Stimulated activated CD8-positive, alpha-beta memory T cell treated with anti-CD3 and anti-CD28 coated beads, Interleukin-7, amount 100 ng/mL, for 1 hour (primary cell): Measurements from ENCODE around the gene MTAP.
A peak's percentile ranks its signal among the peaks of the same experiment; 100 is the strongest.

ENCODE experiments used
- DNase-seq, 2 donors: peaks; one replicate each; pipeline ENCODE4 v3.0.0-alpha.2; 2020; ENCODE audit warnings: low read depth in 2 of 2

MTAP gene

DNA sequence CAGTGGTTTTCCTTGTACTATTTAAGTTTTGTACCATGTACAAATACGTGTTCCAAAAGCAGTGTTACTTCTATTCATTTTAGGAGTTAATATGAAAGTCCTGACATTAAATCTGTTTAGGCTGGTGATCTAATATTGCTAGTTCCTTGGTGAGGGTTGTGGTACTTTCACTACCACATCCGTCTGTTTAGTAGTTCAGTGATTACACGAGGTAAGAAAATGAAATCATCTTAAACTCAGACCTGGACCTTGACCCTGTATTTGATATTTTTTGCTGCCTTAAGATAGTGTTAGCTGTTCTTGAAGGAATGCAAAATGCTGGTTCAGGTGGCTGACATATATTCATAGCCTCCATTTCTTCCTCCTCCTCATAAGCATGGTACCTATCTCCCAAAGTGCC, 50.3 kb downstream of the MTAP start:
- DNase-seq = no peak

DNA sequence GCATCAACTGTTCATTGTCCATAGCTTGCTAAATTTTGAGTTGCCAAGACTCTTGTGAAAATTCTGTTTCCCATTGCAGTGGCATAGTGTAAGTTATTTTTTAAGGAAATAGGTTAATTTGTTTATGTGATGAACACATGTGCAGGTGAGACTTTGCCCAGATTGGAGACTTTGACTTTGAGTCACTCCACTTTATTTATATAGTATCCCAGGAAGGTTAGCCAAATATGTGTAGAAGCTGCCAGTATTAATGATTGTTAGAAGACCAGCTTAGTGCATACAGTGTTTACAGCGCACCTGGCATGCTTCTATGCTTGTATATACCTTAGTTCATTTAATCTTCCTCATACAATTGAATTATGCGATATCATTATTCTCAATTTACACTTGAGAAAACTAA, 51.0 kb downstream of the MTAP start:
- no peak for DNase-seq

DNA sequence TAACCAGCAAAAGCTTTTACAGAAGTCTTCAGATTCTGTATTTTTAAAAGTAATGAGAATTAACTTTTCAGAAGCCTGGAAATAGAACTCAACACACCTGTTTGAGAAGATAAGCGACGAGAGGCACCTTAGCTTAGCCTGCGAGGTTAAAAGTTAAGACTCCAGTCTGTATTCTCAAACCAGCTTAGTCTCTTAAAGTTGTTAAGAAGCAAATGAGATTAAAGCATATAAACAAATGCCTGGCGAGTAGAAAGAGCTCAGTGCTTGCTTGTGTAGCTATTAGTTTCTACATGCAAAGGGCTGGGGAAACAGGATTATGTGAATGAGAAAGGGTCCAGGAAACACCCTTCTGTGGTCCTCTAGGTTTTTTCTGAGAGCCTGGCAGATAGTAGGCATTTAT, 51.7 kb downstream of the MTAP start:
- DNase-seq = no peak

DNA sequence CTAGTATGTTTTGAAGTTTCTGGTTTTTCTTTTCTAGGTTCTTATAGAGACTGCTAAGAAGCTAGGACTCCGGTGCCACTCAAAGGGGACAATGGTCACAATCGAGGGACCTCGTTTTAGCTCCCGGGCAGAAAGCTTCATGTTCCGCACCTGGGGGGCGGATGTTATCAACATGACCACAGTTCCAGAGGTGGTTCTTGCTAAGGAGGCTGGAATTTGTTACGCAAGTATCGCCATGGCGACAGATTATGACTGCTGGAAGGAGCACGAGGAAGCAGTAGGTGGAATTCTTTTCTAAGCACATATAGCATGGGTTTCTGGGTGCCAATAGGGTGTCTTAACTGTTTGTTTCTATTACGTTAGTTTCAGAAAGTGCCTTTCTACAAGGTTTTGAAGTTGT, 52.2 kb downstream of the MTAP start:
- no peak for DNase-seq

DNA sequence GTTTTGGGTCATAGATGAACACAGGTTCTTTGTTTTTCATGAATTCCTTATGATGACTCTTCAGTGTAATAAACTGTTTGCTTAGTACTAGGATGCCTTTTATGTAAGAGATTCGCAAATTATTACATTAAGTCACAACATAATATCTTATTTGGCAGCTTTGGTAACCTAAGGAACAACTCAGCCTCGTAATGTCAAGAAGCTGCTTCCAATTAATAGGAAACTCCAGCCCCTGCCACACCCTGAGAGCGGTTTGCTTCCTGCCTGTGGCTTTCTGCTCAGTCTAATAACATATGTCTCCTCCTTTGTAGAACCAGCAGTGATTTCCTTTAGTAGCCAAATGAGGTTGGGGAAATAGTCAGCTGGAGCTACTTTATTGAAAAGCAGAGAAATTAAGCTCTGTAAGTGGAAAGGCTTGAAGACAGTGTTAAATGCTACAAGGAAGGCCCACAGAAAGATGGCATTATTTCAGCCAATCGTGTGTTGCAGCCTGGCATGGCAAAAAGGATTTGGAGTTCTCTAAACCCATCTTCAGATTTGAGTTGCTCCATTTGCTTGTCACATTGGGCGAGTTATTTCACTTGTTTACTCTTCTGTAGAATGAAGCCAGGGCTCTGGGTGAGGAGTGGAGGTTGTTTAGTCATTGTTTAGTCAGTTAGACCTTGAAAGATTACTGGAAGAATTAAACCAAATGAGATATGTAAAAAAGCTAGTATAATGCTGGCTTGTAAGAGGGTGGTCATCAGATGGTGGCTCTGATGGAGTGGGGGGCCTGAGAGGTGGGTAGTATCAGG, 54.1 kb downstream of the MTAP start:
- no peak for DNase-seq

DNA sequence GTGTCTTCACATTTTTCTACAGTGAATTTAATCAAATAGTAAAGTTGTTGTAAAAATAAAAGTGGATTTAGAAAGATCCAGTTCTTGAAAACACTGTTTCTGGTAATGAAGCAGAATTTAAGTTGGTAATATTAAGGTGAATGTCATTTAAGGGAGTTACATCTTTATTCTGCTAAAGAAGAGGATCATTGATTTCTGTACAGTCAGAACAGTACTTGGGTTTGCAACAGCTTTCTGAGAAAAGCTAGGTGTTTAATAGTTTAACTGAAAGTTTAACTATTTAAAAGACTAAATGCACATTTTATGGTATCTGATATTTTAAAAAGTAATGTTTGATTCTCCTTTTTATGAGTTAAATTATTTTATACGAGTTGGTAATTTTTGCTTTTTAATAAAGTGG, 60.4 kb downstream of the MTAP start:
- DNase-seq = no peak

DNA sequence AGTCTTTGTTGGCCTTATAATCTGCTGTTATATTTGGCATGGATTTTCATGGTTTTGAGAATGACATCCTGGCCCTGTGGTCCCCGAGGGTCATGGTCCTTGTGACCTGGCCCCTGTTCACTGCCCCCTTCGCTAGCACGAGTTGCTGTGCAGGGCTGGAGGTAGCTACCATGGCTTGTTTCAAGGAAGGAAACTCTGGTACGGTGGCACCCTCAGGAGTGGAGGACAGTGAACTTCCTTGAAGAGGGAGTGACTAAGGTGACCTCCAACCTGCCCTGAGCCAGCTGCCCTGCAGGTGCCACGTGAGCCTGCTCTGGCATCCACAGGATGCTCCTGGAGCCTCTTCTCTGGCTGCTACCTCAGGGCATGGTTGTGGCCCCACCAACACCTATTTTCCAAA, 62.1 kb downstream of the MTAP start:
- no peak for DNase-seq

DNA sequence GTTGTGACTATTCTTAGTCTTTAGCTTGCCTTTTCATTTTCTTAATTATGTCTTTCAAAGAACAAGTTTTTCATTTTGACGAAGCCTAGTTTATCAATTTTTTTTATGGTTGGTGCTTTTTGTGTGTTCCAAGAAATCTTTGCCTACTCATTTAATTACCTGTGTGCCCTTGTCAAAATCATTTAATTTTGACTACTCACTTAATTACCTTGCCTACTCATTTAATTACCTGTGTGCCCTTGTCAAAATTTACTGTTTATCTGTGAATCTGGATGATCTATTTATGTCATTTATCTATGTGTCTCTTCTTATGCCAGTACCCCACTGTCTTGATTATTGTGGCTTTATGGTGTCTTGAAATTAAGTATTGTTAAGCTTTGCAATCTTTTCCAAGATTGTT, 63.9 kb downstream of the MTAP start:
- DNase-seq = no peak

DNA sequence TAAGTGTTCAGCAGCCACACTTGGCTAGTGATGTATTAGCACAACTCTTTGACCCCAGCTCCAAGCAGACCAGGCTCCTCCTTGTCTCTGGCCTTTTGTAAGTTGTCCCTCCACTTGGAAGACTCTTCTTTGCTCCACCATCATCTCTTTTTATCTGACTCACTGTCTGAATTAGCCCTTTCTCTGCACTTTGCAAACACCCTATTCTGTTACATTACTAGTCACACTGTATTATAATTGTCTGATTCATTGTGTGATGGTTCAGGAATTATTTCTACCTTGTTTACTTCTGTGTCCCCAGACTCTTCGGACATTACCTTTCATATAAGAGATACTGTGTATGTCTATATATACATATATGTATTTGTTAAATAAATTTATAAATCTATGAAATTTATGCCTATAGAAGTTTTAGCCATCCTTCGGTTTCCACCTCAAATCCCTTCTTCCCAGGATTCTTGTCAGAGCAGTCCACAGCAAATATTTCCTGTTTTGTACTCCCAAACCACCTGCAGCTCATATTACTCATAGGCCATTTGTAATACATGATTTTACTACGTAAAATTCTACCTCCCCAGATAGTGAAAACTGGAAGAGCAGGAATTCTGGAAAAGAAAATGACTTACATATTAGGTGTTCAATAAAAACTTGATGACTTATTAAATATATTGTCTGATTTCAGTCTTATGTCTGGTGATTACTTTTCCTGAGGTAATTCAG, 69.0 kb downstream of the MTAP start:
- DNase-seq = no peak

DNA sequence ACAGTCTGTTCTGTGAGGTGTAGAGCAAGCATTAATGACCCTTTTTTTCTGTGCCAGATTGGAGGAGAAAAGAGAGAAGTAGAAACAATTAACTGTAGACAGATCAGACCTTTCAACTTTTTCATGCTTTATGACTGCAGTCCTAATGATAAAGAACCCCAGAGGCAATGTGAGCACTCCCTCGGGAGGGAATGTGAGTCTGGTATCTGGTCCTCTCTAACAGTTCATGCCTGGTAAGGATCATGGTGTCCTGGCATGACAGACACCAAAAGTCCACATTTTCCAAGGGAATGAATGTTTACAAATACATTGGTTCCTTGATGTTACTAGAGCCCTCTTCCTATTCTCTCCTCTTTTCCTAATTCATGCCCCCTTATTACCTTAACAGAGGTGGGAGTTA, 70.3 kb downstream of the MTAP start:
- DNase-seq = no peak

DNA sequence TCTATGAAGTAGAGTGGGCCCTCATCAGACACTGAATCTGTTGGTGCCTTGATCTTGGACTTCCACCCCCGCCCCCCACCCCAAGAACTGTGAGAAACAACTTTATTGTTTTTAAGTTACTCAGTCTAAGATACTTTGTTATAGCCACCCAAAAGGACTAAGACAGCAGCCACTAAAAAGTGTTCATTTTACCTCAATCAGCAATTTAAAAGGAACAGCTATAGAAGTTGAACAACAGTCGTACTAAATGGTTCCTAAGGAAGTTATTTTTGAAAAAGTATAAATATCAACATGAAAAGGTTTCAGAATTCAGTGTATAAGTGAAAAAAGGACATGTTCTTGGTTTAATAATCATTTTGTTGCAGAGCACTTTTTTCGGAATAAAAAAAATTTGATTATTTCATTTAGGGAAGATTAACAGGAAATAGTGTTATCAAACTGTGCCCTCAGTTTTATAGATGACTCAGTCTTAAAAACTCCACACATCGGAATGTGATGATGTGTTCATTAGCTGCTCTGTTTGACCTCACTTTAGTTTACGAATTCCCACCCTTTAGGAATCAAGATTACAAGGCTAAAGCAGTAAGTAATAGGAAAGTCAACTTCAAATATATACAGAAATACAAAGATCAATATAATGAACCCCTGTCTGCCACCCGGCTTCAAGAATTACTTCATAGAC, 71.2 kb downstream of the MTAP start:
- no peak for DNase-seq

DNA sequence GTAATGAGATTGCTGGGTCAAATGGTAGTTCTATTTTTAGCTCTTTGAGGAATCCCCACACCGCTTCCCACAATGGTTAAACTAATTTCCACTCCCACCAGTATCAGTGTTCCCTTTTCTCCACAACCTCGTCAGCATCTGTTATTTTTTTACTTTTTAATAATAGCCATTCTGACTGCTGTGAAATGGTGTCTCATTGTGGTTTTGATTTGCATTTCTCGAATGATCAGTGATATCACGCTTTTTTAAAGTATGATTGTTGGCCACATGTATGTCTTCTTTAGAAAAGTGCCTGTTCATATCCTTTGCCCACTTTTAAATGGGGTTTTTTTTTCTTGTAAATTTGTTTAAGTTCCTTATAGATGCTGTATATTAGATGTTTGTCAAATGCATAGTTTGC, 73.5 kb downstream of the MTAP start:
- DNase-seq = no peak

DNA sequence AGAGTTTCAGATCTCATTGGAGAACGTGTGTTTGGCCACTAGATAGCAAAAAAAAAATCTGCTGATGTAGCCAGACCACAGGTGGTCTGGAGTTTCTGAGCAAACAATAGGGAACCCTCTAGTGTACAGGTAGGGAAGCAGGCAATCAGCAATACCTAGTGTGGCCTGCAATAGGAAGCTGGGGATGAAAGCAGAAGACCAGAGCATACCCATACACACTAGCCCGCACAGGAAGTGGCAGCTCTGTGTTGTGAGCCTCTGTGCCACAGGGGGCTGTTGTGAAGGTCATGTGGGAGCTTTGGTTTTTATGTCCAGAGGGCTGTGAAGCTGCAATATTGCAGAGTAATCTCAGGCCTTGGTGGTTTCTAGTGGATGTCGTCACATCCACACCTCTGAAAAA, 81.2 kb downstream of the MTAP start:
- DNase-seq = peak in 1 of 2 donors; percentile 2

DNA sequence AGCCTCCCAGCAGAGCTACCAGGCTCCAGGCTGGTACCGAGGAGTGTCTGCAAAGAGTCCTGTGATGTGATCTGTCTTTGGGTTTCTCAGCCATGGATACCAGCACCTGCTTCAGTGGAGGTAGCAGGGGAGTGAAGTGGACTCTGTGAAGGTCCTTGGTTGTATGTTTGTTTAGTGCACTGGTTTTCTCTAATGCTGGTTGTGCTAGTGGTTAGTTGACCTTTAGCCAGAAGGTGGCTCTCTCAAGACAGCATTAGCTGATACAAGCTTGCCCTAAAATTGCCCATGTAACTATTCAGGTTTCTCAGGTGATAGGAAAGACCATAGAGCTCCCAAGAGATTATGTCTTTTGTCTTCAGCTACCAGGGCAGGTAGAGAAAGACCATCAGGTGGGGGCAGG, 87.2 kb downstream of the MTAP start:
- no peak for DNase-seq

DNA sequence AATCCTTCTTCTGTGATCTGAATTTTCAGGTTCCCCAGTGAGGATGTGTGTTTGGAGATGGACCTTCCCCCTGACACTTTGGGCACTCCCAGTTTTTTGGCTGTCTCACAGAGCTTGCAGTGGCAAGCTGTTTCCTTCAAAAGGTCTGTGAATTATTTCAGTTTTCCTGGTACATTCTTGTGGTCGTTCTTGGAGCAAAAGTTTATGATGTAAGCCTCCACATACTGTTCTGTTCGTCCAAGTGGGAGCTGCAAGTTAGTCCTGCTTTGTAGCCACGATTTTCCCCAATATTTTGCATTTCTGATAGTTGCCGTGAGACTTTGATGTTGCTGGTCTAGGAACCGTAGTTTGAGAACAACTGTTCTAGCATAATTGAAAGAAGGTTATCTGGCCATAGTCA, 88.3 kb downstream of the MTAP start:
- no peak for DNase-seq

DNA sequence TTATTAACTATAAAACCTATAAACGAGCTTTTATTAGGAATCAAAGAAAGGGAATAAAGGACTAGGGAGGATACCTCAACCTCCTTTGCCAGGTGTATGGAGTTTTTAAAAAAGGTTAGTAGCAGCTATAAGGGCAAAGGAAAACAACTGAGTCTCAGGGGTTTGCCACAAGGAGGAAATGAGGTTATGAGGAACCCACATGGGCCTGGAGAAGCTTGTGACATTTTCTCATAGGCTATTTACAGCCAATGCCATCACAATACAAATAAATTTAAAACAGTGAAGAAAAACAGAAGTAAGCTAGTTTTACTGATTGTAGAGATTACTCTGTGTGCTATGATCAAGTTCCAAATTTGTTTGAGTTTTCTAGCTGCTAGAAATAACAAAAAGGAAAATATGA, 99.1 kb downstream of the MTAP start:
- no peak for DNase-seq

DNA sequence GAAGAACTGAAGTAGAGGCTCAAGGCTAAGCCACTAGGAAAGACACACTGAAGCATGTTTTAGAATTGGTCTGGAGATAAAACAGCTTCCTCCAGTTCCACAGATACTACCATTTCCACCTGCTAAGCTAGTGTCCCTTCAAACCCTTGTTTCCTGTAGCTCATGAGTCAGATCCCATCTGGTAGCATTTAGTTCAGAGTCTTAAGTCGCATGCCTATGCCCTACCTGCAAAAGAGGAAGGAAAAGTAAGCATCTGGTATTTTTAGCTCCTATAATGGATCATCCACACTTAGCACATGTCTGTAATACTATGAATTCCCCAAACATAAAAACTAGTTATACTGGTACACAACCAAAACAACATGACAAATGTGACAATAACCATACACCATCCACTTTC, 99.7 kb downstream of the MTAP start:
- no peak for DNase-seq

DNA sequence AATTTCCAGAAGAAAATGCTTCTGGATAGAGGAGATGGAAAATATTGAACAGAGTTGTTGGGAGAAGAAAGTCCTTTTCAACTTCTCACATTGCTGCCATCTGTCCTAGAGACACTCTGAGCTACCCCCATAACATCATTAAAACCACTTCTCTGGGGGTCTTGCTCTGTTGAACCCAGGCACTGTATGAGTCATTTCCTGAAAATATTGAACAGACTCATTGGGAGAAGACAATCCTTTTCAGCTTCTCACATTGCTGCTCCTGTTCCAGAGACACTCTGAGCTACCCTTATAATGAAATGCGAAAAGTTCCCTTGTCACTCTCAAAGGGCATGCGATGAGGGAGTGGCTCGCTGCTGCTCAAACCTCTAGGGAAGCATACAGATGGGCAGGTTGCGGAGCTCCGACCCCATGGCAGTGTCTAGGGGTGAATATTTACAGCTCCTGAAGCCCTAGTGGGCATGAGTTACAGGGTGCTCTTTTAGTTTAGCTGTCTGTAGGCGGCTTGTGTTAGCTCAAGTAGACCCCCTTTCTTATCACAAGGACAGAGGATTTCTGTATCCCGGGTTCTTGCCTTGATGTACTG, 101.0 kb downstream of the MTAP start:
- DNase-seq = no peak

DNA sequence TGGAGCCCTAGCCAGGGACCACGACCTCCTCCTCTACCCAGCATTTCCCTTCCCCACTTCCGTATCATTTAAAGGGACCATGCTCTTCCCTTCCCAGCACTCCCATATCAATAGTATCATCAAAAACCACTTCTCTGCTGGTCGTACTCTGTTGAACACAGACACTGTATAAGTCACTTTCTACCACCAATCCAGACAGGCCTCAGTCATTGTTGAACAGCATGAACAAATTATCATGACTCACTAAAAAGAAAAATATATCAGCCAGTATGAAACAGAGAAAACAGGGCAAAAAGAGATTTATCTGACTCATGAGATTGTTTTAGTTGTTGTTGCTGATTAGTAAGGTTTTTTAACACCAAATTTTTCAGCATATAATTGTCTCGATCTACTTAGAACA, 101.9 kb downstream of the MTAP start:
- no peak for DNase-seq

DNA sequence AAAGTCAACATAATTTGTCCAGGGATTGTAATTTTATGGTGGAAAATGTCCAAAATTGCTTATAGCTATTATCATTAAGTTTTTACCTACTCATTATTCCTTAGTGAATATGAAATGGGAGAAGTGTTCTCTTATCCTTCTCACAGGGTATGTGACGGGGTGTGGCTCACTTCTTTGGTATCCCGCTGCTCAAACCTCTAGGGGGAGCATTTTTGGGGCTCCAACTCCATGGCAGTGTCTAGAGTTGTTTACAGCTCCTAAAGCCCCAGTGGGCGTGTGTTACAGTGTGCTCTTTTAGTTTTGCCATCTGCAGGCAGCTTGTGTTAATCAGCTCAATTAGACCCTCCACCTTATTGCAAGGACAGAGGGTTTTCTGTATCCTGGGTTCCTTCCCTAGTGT, 102.3 kb downstream of the MTAP start:
- no peak for DNase-seq

DNA sequence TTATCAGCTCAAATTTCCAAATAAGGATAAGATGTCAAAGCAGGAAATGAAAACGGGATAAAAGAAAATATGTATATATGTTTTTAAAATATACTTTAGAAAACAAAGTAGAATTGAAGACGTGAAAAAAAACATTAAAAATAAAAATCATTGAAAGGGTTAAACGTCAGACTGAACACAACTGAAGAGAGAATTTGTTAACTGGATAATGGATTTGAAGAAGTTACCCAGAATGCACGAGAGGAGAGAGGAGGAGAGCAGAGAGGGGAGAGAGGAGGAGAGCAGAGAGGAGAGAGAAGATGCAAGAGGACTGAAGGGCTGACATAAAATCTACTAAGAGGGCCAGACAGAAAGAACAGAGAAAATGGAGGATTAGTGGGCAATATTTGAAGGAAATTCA, 103.8 kb downstream of the MTAP start:
- DNase-seq = no peak

DNA sequence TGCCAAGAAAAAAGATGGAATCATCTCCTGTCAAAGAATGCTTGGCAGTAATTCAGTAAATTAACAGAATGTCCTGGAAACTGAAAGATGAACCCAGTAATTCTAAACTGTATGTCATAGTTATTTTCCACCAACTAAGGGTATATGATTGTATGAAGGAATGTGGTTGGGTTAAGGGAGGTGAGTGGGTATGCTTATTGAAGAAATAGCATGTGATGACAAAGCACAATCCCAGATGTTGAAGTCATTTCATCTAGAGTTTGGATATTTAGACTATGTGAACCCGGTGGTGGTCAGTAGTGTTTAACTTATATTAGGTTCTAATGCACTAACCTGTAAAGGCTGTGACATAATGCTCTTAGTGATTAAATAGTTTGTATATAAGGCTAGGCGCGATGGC, 104.4 kb downstream of the MTAP start:
- no peak for DNase-seq
